GM12878 (cell line): ENCODE results near the gene SPDYE8. TPM values are rescaled to one million over a fixed set of nuclear protein-coding genes. Genes with fewer than 3 reads are reported as not detected.
"Not testable (repeated sequence)": the region's sequence is repeated elsewhere in the genome, so short reads cannot be mapped to it uniquely, and the experiment has no call there.

ENCODE experiments used
- ATAC-seq: fragments of 200-7000 bp; cut with Tn5 transposase; 3 replicates; pipeline ENCODE4 v1.9.1; 2020; ENCODE audit warnings: mild to moderate bottlenecking, moderate library complexity
- BruUV-seq: library from RNA; stranded (reverse); fragments of 400-500 nt; replicated peaks from 2 replicates; lab custom pipeline; 2021; lab: Mats Ljungman, UMichigan
- CTCF ChIA-PET: fragments of 300-600 bp; sonication (Branson Sonifier 250); formaldehyde crosslinking; extraction: SDS; loops from one replicate; lab custom pipeline; 2021; ENCODE audit warnings: inconsistent platforms; lab: Yijun Ruan, JAX
- POLR2A ChIA-PET: fragments of 350-600 bp; formaldehyde crosslinking; extraction: SDS; loops from one replicate; lab custom pipeline; 2021; ENCODE audit warnings: inconsistent platforms; lab: Charles Lee
- RAD21 ChIA-PET: fragments of 300-600 bp; sonication (Branson Sonifier 250); formaldehyde crosslinking; loops from one replicate; lab custom pipeline; 2023; ENCODE audit warnings: antibody characterized with exemption; ENCODE audit not compliant: unreplicated experiment; lab: Charles Lee
- SMC1A ChIA-PET: fragments of 300-600 bp; sonication (Branson Sonifier 250); formaldehyde crosslinking; loops from one replicate; lab custom pipeline; 2023; ENCODE audit not compliant: unreplicated experiment, uncharacterized antibody; lab: Charles Lee
- DNase-seq: peaks from one replicate; pipeline ENCODE4 v3.0.0-alpha.2; 2011; ENCODE audit warnings: low read depth, low spot score
- FAIRE-seq: peaks from 3 replicates; lab custom pipeline; 2011; peaks lifted over from hg19 to GRCh38; lab: Jason Lieb, UNC
- H2AFZ ChIP-seq: 2 replicates; pipeline ENCODE4 v1.6.0; 2011; ENCODE audit warnings: low read depth, low read length, control low read depth; ENCODE audit not compliant: control insufficient read depth
- H3K27ac ChIP-seq: 2 replicates; pipeline ENCODE4 v1.5.1; 2011; ENCODE audit warnings: control low read depth; ENCODE audit not compliant: control insufficient read depth, insufficient read depth
- H3K27me3 ChIP-seq, 2 experiments: replicated peaks in 1 of 2; 2 replicates each; pipeline versions ENCODE4 v1.6.0 to v1.6.1; 2011; ENCODE audit warnings: low read length in 1 of 2; ENCODE audit not compliant: control insufficient read depth in 2 of 2, insufficient read depth in 2 of 2
- H3K36me3 ChIP-seq, 2 experiments: 2 replicates each; pipeline ENCODE4 v1.5.1; 2011; ENCODE audit warnings: low read length in 1 of 2; ENCODE audit not compliant: control insufficient read depth in 2 of 2, insufficient read depth in 2 of 2
- H3K4me1 ChIP-seq: 2 replicates; pipeline ENCODE4 v1.6.1; 2011; ENCODE audit warnings: mild to moderate bottlenecking, low read length, moderate library complexity, mixed read lengths; ENCODE audit not compliant: control insufficient read depth, insufficient read depth
- H3K4me2 ChIP-seq: 2 replicates; pipeline ENCODE4 v1.6.0; 2011; ENCODE audit warnings: control low read depth; ENCODE audit not compliant: control insufficient read depth, insufficient read depth
- H3K4me3 ChIP-seq: fragments of 200-600 bp; sonication (generic); 2 replicates; pipeline ENCODE4 v1.5.1; 2016
- H3K79me2 ChIP-seq: 2 replicates; pipeline ENCODE4 v1.6.0; 2011; ENCODE audit warnings: low read length; ENCODE audit not compliant: control insufficient read depth, insufficient read depth
- H3K9ac ChIP-seq: 2 replicates; pipeline ENCODE4 v1.8.0; 2011; ENCODE audit warnings: low read length, control low read depth, mixed read lengths; ENCODE audit not compliant: control insufficient read depth, insufficient read depth
- H3K9me3 ChIP-seq: replicated peaks from 3 replicates; pipeline ENCODE4 v1.5.1; 2011; ENCODE audit warnings: mild to moderate bottlenecking, low read length; ENCODE audit not compliant: control insufficient read depth, insufficient read depth
- H4K20me1 ChIP-seq: 2 replicates; pipeline ENCODE4 v1.6.0; 2011; ENCODE audit not compliant: control insufficient read depth, insufficient read depth
- WGBS: methylation state at CpG from one replicate; pipeline ENCODE4 v1.1.6; 2016; ENCODE audit warnings: low lambda C conversion rate; ENCODE audit not compliant: insufficient replicate concordance, insufficient coverage; ENCODE audit errors: missing lambda C conversion rate; 5-methylcytosine and 5-hydroxymethylcytosine counted together
- in situ Hi-C: fragments of 300-500 bp; cut with MboI; formaldehyde crosslinking; loops from 9 replicates; pipeline ENCODE4 v1.14.3; 2018; ENCODE audit warnings: mixed read lengths
- intact Hi-C: fragments of 100-400 bp; cut with micrococcal nuclease; formaldehyde crosslinking; loops from one replicate; pipeline ENCODE4 v1.14.2; 2022; ENCODE audit not compliant: unreplicated experiment
- polyA plus RNA-seq, 11 experiments: library from polyadenylated mRNA; depleted of rRNA in 4 of 11; unstranded in 6 of 11; stranded (reverse) in 5 of 11; fragments of >200 nt; fragmentation: Nextera tagmentation in 4 of 11; fragmentation: Illumina TruSeq in 1 of 11; extraction: Ambion mirVana in 4 of 11; extraction: Trizol in 1 of 11; gene quantifications; 1 replicate in 1 of 11; 2 replicates in 10 of 11; pipeline versions ENCODE4 v1.2.1 to v1.2.3, GENCODE V29; 2011 to 2016; ENCODE audit warnings: inconsistent platforms in 2 of 11, missing spikeins in 2 of 11, low read depth in 1 of 11
- total RNA-seq, 4 experiments: library from RNA; depleted of rRNA in 3 of 4; stranded (reverse); fragments of >200 nt in 3 of 4; fragmentation: Illumina TruSeq in 1 of 4; extraction: Trizol in 1 of 4; gene quantifications; 2 replicates each; pipeline versions ENCODE4 v1.2.1 to v1.2.3, GENCODE V29; 2013 to 2021

SPDYE8 gene
- total and polyA plus RNA-seq, 10 of the 15 experiments (the other 5 are each of a cell fraction or from before 2014, with no cell fraction given) = 0.04 to 0.83 (median 0.35) TPM; not detected in 6

- RAD21 ChIA-PET, FAIRE-seq: not testable (repeated sequence)
- 100% methylated on average over 2 of the region's 8 CpGs for WGBS
Measured at GRCh38 chr7:72995484-72995883, 34.1 kb downstream of the SPDYE8 start.

GRCh38 chr7:72990146-72990913 lies 39.2 kb downstream of the SPDYE8 start:
- H3K27ac ChIP-seq, H3K27me3 ChIP-seq, FAIRE-seq, H3K4me2 ChIP-seq, H3K36me3 ChIP-seq, in situ Hi-C loops, BruUV-seq, intact Hi-C loops, H3K9me3 ChIP-seq, H2AFZ ChIP-seq, H3K79me2 ChIP-seq, H4K20me1 ChIP-seq, DNase-seq, POLR2A ChIA-PET, CTCF ChIA-PET, H3K9ac ChIP-seq, SMC1A ChIA-PET, RAD21 ChIA-PET, H3K4me3 ChIP-seq, H3K4me1 ChIP-seq: not testable (repeated sequence)
- 100% methylated on average over 6 of the region's 14 CpGs for WGBS
- peak; percentile 19; the same call in 2 of the 3 replicates for ATAC-seq

More at GRCh38 chr7:72995484-72995883, 34.1 kb downstream of the SPDYE8 start:
- H2AFZ ChIP-seq, ATAC-seq, H3K27ac ChIP-seq, H3K4me2 ChIP-seq, H3K4me1 ChIP-seq, CTCF ChIA-PET, POLR2A ChIA-PET, H3K79me2 ChIP-seq, intact Hi-C loops, H3K9ac ChIP-seq, H3K9me3 ChIP-seq, H3K27me3 ChIP-seq, H3K36me3 ChIP-seq, BruUV-seq, H3K4me3 ChIP-seq, SMC1A ChIA-PET, H4K20me1 ChIP-seq, DNase-seq, in situ Hi-C loops: not testable (repeated sequence)

GRCh38 chr7:72982084-72982483 lies 47.5 kb downstream of the SPDYE8 start:
- CTCF ChIA-PET, H3K4me2 ChIP-seq, H4K20me1 ChIP-seq, H3K36me3 ChIP-seq, H3K9me3 ChIP-seq, POLR2A ChIA-PET, H3K4me3 ChIP-seq, intact Hi-C loops, H3K9ac ChIP-seq, ATAC-seq, FAIRE-seq, H3K79me2 ChIP-seq, DNase-seq, H3K4me1 ChIP-seq, H3K27ac ChIP-seq, in situ Hi-C loops, BruUV-seq, H2AFZ ChIP-seq, SMC1A ChIA-PET, H3K27me3 ChIP-seq, RAD21 ChIA-PET: not testable (repeated sequence)
- no CpG with 5 or more reads among the region's 11 CpGs for whole genome bisulfite sequencing

GRCh38 chr7:72980382-72980781 lies 49.2 kb downstream of the SPDYE8 start:
- DNase-seq, H3K79me2 ChIP-seq, H4K20me1 ChIP-seq, intact Hi-C loops, H3K9me3 ChIP-seq, H2AFZ ChIP-seq, FAIRE-seq, RAD21 ChIA-PET, H3K27ac ChIP-seq, BruUV-seq, CTCF ChIA-PET, H3K4me3 ChIP-seq, in situ Hi-C loops, H3K36me3 ChIP-seq, ATAC-seq, H3K27me3 ChIP-seq, H3K4me2 ChIP-seq, SMC1A ChIA-PET, H3K9ac ChIP-seq, H3K4me1 ChIP-seq, POLR2A ChIA-PET: not testable (repeated sequence)
- WGBS = 100% methylated on average over 2 of the region's 6 CpGs
